NCI-H2107 treated with DMSO at 0.1 percent for 48 hours (cell line): Measurements from ENCODE around the gene APOL4.
"Not testable (repeated sequence)": the region's sequence is repeated elsewhere in the genome, so short reads cannot be mapped to it uniquely, and the experiment has no call there.

ENCODE experiments used
- DNase-seq: peaks from one replicate; lab custom pipeline; 2025; ENCODE audit not compliant: unreplicated experiment; lab: John Stamatoyannopoulos, UW

APOL4 gene

GRCh38 chr22:36185828-36186624 is 15.6 kb downstream of the APOL4 start:
- DNase-seq, result no peak

GRCh38 chr22:36184433-36185025 is 17.1 kb downstream of the APOL4 start:
- DNase-seq, result no peak

- DNase-seq, result no peak
Measured at GRCh38 chr22:36183446-36183845, 18.2 kb downstream of the APOL4 start.

- DNase-seq, result no peak
Measured at GRCh38 chr22:36182857-36183256, 18.8 kb downstream of the APOL4 start.

GRCh38 chr22:36182056-36182455 is 19.6 kb downstream of the APOL4 start:
- no peak for DNase-seq

GRCh38 chr22:36180928-36181327 is 20.7 kb downstream of the APOL4 start:
- no peak for DNase-seq

GRCh38 chr22:36180038-36180880 is 21.4 kb downstream of the APOL4 start:
- DNase-seq, result no peak

GRCh38 chr22:36177160-36177559 is 24.4 kb downstream of the APOL4 start:
- DNase-seq, result no peak

GRCh38 chr22:36175892-36176291 is 25.7 kb downstream of the APOL4 start:
- DNase-seq, result no peak

- no peak for DNase-seq
Measured at GRCh38 chr22:36171941-36172340, 29.7 kb downstream of the APOL4 start.

GRCh38 chr22:36166518-36167220 is 34.9 kb downstream of the APOL4 start:
- no peak for DNase-seq

GRCh38 chr22:36166086-36166485 is 35.5 kb downstream of the APOL4 start:
- no peak for DNase-seq

GRCh38 chr22:36165141-36165540 is 36.5 kb downstream of the APOL4 start:
- DNase-seq, result no peak

- DNase-seq, result no peak
Measured at GRCh38 chr22:36164621-36165020, 37.0 kb downstream of the APOL4 start.

GRCh38 chr22:36163497-36163896 is 38.1 kb downstream of the APOL4 start:
- no peak for DNase-seq

GRCh38 chr22:36162127-36163034 is 39.2 kb downstream of the APOL4 start:
- no peak for DNase-seq

- not testable (repeated sequence) for DNase-seq
Measured at GRCh38 chr22:36161793-36162126, 39.8 kb downstream of the APOL4 start.

- DNase-seq, result no peak
Measured at GRCh38 chr22:36160499-36160942, 41.1 kb downstream of the APOL4 start, which contains the start of gene APOL3. Gene APOL3, minus strand, starts transcription at chr22:36160755. Its CDS starts 11,700 bp downstream, at chr22:36149055.

- DNase-seq, result no peak
Measured at GRCh38 chr22:36156515-36157419, 44.8 kb downstream of the APOL4 start.
